Stimulated activated CD4-positive, alpha-beta T cell treated with anti-CD3 and anti-CD28 coated beads, Interleukin-2, amount 100 ng/mL, for 24 hours (primary cell): ENCODE measurements around the gene TMCC1.
"Not testable (repeated sequence)": the region's sequence is repeated elsewhere in the genome, so short reads cannot be mapped to it uniquely, and the experiment has no call there.

Source experiments
- DNase-seq, 2 donors: peaks; one replicate each; pipeline ENCODE4 v3.0.0-alpha.2; 2020

TMCC1 gene

GRCh38 chr3:129715854-129716253 lies 177.7 kb downstream of the TMCC1 start:
- DNase-seq: no peak

- DNase-seq: no peak
Observed at GRCh38 chr3:129708328-129708861, 185.1 kb downstream of the TMCC1 start.

GRCh38 chr3:129705274-129705673 lies 188.2 kb downstream of the TMCC1 start:
- no peak for DNase-seq

- DNase-seq: no peak
Observed at GRCh38 chr3:129703913-129704312, 189.6 kb downstream of the TMCC1 start.

- no peak for DNase-seq
Observed at GRCh38 chr3:129702934-129703712, 190.4 kb downstream of the TMCC1 start.

GRCh38 chr3:129701161-129701560 lies 192.3 kb downstream of the TMCC1 start:
- DNase-seq: no peak

GRCh38 chr3:129699612-129700011 lies 193.9 kb downstream of the TMCC1 start:
- DNase-seq: no peak

- no peak for DNase-seq
Observed at GRCh38 chr3:129699199-129699598, 194.3 kb downstream of the TMCC1 start.

GRCh38 chr3:129697229-129697969 lies 196.1 kb downstream of the TMCC1 start:
- DNase-seq: no peak

- not testable (repeated sequence) for DNase-seq
Observed at GRCh38 chr3:129696430-129696829, 197.1 kb downstream of the TMCC1 start.

GRCh38 chr3:129695230-129695629 lies 198.3 kb downstream of the TMCC1 start:
- DNase-seq: no peak

- no peak for DNase-seq
Observed at GRCh38 chr3:129694228-129694627, 199.3 kb downstream of the TMCC1 start.

GRCh38 chr3:129692743-129693142 lies 200.8 kb downstream of the TMCC1 start:
- DNase-seq: no peak

- no peak for DNase-seq
Observed at GRCh38 chr3:129690963-129691362, 202.5 kb downstream of the TMCC1 start.

GRCh38 chr3:129690406-129690805 lies 203.1 kb downstream of the TMCC1 start:
- DNase-seq: peak in 1 of 2 donors; percentile 25

- no peak for DNase-seq
Observed at GRCh38 chr3:129689036-129689435, 204.5 kb downstream of the TMCC1 start.

GRCh38 chr3:129688271-129688895 lies 205.1 kb downstream of the TMCC1 start:
- DNase-seq: no peak

GRCh38 chr3:129687586-129688125 lies 205.9 kb downstream of the TMCC1 start:
- DNase-seq: no peak

- DNase-seq: no peak
Observed at GRCh38 chr3:129686941-129687340, 206.6 kb downstream of the TMCC1 start.

- no peak for DNase-seq
Observed at GRCh38 chr3:129684270-129684669, 209.2 kb downstream of the TMCC1 start.

GRCh38 chr3:129683201-129683600 lies 210.3 kb downstream of the TMCC1 start:
- no peak for DNase-seq

- DNase-seq: no peak
Observed at GRCh38 chr3:129676985-129677384, 216.5 kb downstream of the TMCC1 start.

- DNase-seq: not testable (repeated sequence)
Observed at GRCh38 chr3:129674798-129675123, 218.8 kb downstream of the TMCC1 start.
